WTC11 (cell line): Measurements from ENCODE around the gene VSTM2L. TPM values are rescaled to one million over a fixed set of nuclear protein-coding genes. Genes with fewer than 3 reads are reported as not detected.

Experiments
- ATAC-seq: fragments of 200-7000 bp; cut with Tn5 transposase; 2 replicates; pipeline ENCODE4 v1.10.0; 2021; ENCODE audit warnings: mild to moderate bottlenecking, moderate library complexity
- CTCF ChIA-PET: fragments of 300-600 bp; sonication (Branson Sonifier 250); formaldehyde crosslinking; loops from one replicate; lab custom pipeline; 2021; ENCODE audit warnings: antibody characterized with exemption; lab: Charles Lee
- POLR2A ChIA-PET: fragments of 350-600 bp; sonication (Branson Sonifier 250); formaldehyde crosslinking; loops from one replicate; lab custom pipeline; 2021; ENCODE audit warnings: antibody characterized with exemption; lab: Charles Lee
- DNase-seq: peaks from one replicate; pipeline ENCODE4 v3.0.0; 2021; ENCODE audit warnings: low spot score
- H3K27ac Mint-ChIP-seq: 2 replicates; pipeline ENCODE4 v1.8.0; 2021; ENCODE audit warnings: mixed read lengths
- H3K27me3 Mint-ChIP-seq: 2 replicates; pipeline ENCODE4 v1.8.0; 2021; ENCODE audit warnings: low read depth, mild to moderate bottlenecking, moderate library complexity, mixed read lengths
- H3K36me3 Mint-ChIP-seq: 2 replicates; pipeline ENCODE4 v1.8.0; 2021; ENCODE audit warnings: mixed read lengths
- H3K4me1 Mint-ChIP-seq: 2 replicates; pipeline ENCODE4 v1.8.0; 2022; ENCODE audit warnings: mixed read lengths
- H3K4me3 Mint-ChIP-seq: 2 replicates; pipeline ENCODE4 v1.8.0; 2021; ENCODE audit warnings: mild to moderate bottlenecking, moderate library complexity, mixed read lengths
- H3K9me3 Mint-ChIP-seq: 2 replicates; pipeline ENCODE4 v1.8.0; 2021; ENCODE audit warnings: mixed read lengths
- ELF4 ChIP-seq: sonication (generic); formaldehyde crosslinking; IDR thresholded peaks from 2 replicates; pipeline ENCODE4 v1.8.1; 2022; ENCODE audit warnings: low read depth, mild to moderate bottlenecking, moderate library complexity, missing genetic modification reagents
- ETV6 ChIP-seq: sonication (generic); formaldehyde crosslinking; IDR thresholded peaks from 2 replicates; pipeline ENCODE4 v1.8.1; 2022; ENCODE audit warnings: mild to moderate bottlenecking, missing genetic modification reagents
- IRF2 ChIP-seq: sonication (generic); formaldehyde crosslinking; IDR thresholded peaks from 2 replicates; pipeline ENCODE4 v1.8.0; 2022; ENCODE audit warnings: low read depth, missing genetic modification reagents, borderline replicate concordance
- JAZF1 ChIP-seq: fragments of 250-450 bp; sonication (Bioruptor Pico); IDR thresholded peaks from 2 replicates; pipeline ENCODE4 v1.9.0; 2021; ENCODE audit warnings: moderate library complexity, mild to moderate bottlenecking, inconsistent platforms
- RELA ChIP-seq: sonication (generic); formaldehyde crosslinking; IDR thresholded peaks from 2 replicates; pipeline ENCODE4 v1.8.1; 2022; ENCODE audit warnings: missing genetic modification reagents, mild to moderate bottlenecking, borderline replicate concordance
- SP1 ChIP-seq: sonication (generic); formaldehyde crosslinking; conservative IDR thresholded peaks from 2 replicates; pipeline ENCODE4 v1.8.1; 2022; ENCODE audit warnings: missing genetic modification reagents
- TCF7 ChIP-seq: sonication (generic); formaldehyde crosslinking; IDR thresholded peaks from 2 replicates; pipeline ENCODE4 v1.8.0; 2022; ENCODE audit warnings: mild to moderate bottlenecking, low read depth, missing genetic modification reagents, moderate library complexity
- TP53 ChIP-seq: sonication (generic); formaldehyde crosslinking; IDR thresholded peaks from 2 replicates; pipeline ENCODE4 v1.8.1; 2023; ENCODE audit warnings: mild to moderate bottlenecking, missing genetic modification reagents
- ZNF121 ChIP-seq: sonication (generic); formaldehyde crosslinking; IDR thresholded peaks from 2 replicates; pipeline ENCODE4 v1.8.0; 2023; ENCODE audit warnings: missing genetic modification reagents
- ZNF317 ChIP-seq: sonication (generic); formaldehyde crosslinking; IDR thresholded peaks from 2 replicates; pipeline ENCODE4 v1.8.1; 2023; ENCODE audit warnings: low read depth, mild to moderate bottlenecking, moderate library complexity, missing genetic modification reagents, borderline replicate concordance
- total RNA-seq: library from RNA; stranded (reverse); gene quantifications from 3 replicates; pipeline ENCODE4 v1.2.3, GENCODE V29; 2021
- TF ChIP-seq, protein P1 (sequence below): sonication (generic); formaldehyde crosslinking; IDR thresholded peaks from 2 replicates; pipeline ENCODE4 v1.8.1; 2023; ENCODE audit warnings: mild to moderate bottlenecking, missing genetic modification reagents, moderate library complexity
- TF ChIP-seq, protein P2 (sequence below): sonication (generic); formaldehyde crosslinking; IDR thresholded peaks from 2 replicates; pipeline ENCODE4 v1.8.1; 2022; ENCODE audit warnings: mild to moderate bottlenecking, moderate library complexity, missing genetic modification reagents
- TF ChIP-seq, protein P3 (sequence below): sonication (generic); formaldehyde crosslinking; IDR thresholded peaks from 2 replicates; pipeline ENCODE4 v1.8.1; 2022; ENCODE audit warnings: low read depth, mild to moderate bottlenecking, moderate library complexity, missing genetic modification reagents, borderline replicate concordance
- TF ChIP-seq, protein P4 (sequence below): sonication (generic); formaldehyde crosslinking; IDR thresholded peaks from 2 replicates; pipeline ENCODE4 v1.8.0; 2022; ENCODE audit warnings: mild to moderate bottlenecking, missing genetic modification reagents
- TF ChIP-seq, protein P5 (sequence below): fragments of 250-450 bp; sonication (Bioruptor Pico); IDR thresholded peaks from 2 replicates; pipeline ENCODE4 v1.9.0; 2021; ENCODE audit warnings: mild to moderate bottlenecking, borderline replicate concordance
- TF ChIP-seq, protein P6 (sequence below): sonication (generic); formaldehyde crosslinking; IDR thresholded peaks from 2 replicates; pipeline ENCODE4 v1.8.0; 2023; ENCODE audit warnings: missing genetic modification reagents
- TF ChIP-seq, protein P7 (sequence below): sonication (generic); formaldehyde crosslinking; IDR thresholded peaks from 2 replicates; pipeline ENCODE4 v1.8.0; 2023; ENCODE audit warnings: mild to moderate bottlenecking, missing genetic modification reagents
- TF ChIP-seq, protein P8 (sequence below): sonication (generic); formaldehyde crosslinking; IDR thresholded peaks from 2 replicates; pipeline ENCODE4 v1.8.1; 2022; ENCODE audit warnings: missing genetic modification reagents, borderline replicate concordance

Gene VSTM2L
- total RNA-seq, 1 experiment from 2014 or later, result 1.9 TPM

DNA sequence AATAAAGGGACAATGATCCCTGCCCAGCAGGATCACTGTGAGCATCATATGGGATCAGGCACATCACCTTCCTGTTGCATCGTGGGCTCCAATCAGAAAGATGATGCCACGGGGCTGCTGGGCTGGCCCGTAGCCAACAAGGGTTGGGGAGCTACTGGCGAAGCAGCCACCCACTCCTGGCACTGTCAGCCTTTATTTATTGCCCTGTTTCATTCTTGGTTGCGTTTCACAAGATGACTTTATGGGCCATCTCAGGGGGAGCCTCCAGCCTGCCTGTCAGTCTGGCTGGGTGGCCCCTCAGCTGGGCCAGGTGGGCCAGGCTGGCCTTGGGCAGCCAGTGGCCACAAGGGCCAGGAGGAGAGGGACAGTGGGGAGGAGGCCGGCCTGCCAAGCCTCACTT is 17.3 kb downstream of the VSTM2L start:
- Mint-ChIP-seq H3K27ac (no peak overlapping the region), H3K4me1 (peaks cover 35% of the 10 kb centered on the region), H3K27me3 (peaks cover 11% of the 10 kb centered on the region), H3K36me3 (no peaks in the 10 kb centered on the region), H3K4me3 (no peak overlapping the region), H3K9me3 (no peaks in the 10 kb centered on the region)
- no peak for ATAC-seq
- POLR2A ChIA-PET, result no interaction called here
- TF ChIP-seq ZNF317, result no peak
- TF ChIP-seq, protein P1, sequence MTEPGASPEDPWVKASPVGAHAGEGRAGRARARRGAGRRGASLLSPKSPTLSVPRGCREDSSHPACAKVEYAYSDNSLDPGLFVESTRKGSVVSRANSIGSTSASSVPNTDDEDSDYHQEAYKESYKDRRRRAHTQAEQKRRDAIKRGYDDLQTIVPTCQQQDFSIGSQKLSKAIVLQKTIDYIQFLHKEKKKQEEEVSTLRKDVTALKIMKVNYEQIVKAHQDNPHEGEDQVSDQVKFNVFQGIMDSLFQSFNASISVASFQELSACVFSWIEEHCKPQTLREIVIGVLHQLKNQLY (CRISPR knock-in tag), result no peak
- no peak for TF ChIP-seq RELA (CRISPR knock-in tag)
- TF ChIP-seq IRF2 (CRISPR knock-in tag), result no peak
- no peak for TF ChIP-seq ZNF121
- TF ChIP-seq, protein P2, sequence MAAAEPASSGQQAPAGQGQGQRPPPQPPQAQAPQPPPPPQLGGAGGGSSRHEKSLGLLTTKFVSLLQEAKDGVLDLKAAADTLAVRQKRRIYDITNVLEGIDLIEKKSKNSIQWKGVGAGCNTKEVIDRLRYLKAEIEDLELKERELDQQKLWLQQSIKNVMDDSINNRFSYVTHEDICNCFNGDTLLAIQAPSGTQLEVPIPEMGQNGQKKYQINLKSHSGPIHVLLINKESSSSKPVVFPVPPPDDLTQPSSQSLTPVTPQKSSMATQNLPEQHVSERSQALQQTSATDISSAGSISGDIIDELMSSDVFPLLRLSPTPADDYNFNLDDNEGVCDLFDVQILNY (CRISPR knock-in tag), result no peak
- TF ChIP-seq, protein P3, sequence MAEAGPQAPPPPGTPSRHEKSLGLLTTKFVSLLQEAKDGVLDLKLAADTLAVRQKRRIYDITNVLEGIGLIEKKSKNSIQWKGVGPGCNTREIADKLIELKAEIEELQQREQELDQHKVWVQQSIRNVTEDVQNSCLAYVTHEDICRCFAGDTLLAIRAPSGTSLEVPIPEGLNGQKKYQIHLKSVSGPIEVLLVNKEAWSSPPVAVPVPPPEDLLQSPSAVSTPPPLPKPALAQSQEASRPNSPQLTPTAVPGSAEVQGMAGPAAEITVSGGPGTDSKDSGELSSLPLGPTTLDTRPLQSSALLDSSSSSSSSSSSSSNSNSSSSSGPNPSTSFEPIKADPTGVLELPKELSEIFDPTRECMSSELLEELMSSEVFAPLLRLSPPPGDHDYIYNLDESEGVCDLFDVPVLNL (CRISPR knock-in tag), result no peak
- TF ChIP-seq, protein P4, sequence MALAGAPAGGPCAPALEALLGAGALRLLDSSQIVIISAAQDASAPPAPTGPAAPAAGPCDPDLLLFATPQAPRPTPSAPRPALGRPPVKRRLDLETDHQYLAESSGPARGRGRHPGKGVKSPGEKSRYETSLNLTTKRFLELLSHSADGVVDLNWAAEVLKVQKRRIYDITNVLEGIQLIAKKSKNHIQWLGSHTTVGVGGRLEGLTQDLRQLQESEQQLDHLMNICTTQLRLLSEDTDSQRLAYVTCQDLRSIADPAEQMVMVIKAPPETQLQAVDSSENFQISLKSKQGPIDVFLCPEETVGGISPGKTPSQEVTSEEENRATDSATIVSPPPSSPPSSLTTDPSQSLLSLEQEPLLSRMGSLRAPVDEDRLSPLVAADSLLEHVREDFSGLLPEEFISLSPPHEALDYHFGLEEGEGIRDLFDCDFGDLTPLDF (CRISPR knock-in tag), result no peak
- CTCF ChIA-PET, result interaction anchor here (0.6 to 1.3 kb wide), 2 partner anchors 57 to 138 kb away, joined by 3 to 4 read pairs; no protein-coding TSS in a partner anchor
- DNase-seq, result no peak

DNA sequence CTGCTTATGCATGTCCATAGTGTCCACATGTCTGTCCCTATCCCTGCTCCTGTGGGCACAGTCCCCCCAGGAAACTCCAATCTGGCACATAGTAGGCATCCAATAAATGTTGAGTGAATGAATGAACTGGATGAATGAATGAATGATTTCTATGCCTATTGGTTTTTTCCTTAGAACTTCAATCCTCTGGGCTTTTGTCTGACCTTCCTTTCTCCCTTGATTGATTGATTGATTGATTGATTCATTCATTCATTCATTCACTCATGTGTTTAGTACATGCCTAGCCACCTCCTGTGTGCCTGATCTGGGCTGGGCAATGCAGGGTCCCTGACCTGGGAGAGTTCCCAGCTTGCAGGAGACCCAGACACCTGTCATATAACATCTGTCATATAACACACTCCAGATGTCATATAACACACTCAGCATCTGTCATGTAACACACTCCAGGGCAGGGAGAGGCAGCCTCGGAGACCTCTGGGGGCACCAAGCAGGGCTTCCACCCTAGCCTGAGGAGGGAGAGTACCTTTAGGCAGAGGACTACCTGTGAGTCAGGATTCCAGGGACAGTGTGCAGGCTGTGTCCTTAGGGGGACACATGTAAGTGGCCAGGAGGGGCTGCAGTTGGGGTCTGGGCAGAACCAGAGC is 17.9 kb downstream of the VSTM2L start:
- no peak for TF ChIP-seq JAZF1 (CRISPR knock-in tag)
- TF ChIP-seq, protein P5, sequence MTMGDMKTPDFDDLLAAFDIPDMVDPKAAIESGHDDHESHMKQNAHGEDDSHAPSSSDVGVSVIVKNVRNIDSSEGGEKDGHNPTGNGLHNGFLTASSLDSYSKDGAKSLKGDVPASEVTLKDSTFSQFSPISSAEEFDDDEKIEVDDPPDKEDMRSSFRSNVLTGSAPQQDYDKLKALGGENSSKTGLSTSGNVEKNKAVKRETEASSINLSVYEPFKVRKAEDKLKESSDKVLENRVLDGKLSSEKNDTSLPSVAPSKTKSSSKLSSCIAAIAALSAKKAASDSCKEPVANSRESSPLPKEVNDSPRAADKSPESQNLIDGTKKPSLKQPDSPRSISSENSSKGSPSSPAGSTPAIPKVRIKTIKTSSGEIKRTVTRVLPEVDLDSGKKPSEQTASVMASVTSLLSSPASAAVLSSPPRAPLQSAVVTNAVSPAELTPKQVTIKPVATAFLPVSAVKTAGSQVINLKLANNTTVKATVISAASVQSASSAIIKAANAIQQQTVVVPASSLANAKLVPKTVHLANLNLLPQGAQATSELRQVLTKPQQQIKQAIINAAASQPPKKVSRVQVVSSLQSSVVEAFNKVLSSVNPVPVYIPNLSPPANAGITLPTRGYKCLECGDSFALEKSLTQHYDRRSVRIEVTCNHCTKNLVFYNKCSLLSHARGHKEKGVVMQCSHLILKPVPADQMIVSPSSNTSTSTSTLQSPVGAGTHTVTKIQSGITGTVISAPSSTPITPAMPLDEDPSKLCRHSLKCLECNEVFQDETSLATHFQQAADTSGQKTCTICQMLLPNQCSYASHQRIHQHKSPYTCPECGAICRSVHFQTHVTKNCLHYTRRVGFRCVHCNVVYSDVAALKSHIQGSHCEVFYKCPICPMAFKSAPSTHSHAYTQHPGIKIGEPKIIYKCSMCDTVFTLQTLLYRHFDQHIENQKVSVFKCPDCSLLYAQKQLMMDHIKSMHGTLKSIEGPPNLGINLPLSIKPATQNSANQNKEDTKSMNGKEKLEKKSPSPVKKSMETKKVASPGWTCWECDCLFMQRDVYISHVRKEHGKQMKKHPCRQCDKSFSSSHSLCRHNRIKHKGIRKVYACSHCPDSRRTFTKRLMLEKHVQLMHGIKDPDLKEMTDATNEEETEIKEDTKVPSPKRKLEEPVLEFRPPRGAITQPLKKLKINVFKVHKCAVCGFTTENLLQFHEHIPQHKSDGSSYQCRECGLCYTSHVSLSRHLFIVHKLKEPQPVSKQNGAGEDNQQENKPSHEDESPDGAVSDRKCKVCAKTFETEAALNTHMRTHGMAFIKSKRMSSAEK (CRISPR knock-in tag), result no peak
- no peak for TF ChIP-seq TP53 (CRISPR knock-in tag)
- no peak for TF ChIP-seq ELF4 (CRISPR knock-in tag)
- no peak for TF ChIP-seq SP1
- TF ChIP-seq, protein P6, sequence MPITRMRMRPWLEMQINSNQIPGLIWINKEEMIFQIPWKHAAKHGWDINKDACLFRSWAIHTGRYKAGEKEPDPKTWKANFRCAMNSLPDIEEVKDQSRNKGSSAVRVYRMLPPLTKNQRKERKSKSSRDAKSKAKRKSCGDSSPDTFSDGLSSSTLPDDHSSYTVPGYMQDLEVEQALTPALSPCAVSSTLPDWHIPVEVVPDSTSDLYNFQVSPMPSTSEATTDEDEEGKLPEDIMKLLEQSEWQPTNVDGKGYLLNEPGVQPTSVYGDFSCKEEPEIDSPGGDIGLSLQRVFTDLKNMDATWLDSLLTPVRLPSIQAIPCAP (CRISPR knock-in tag), result no peak
- no peak for TF ChIP-seq ETV6 (CRISPR knock-in tag)
- TF ChIP-seq, protein P3 (CRISPR knock-in tag), result no peak
- TF ChIP-seq, protein P7, sequence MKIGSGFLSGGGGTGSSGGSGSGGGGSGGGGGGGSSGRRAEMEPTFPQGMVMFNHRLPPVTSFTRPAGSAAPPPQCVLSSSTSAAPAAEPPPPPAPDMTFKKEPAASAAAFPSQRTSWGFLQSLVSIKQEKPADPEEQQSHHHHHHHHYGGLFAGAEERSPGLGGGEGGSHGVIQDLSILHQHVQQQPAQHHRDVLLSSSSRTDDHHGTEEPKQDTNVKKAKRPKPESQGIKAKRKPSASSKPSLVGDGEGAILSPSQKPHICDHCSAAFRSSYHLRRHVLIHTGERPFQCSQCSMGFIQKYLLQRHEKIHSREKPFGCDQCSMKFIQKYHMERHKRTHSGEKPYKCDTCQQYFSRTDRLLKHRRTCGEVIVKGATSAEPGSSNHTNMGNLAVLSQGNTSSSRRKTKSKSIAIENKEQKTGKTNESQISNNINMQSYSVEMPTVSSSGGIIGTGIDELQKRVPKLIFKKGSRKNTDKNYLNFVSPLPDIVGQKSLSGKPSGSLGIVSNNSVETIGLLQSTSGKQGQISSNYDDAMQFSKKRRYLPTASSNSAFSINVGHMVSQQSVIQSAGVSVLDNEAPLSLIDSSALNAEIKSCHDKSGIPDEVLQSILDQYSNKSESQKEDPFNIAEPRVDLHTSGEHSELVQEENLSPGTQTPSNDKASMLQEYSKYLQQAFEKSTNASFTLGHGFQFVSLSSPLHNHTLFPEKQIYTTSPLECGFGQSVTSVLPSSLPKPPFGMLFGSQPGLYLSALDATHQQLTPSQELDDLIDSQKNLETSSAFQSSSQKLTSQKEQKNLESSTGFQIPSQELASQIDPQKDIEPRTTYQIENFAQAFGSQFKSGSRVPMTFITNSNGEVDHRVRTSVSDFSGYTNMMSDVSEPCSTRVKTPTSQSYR (CRISPR knock-in tag), result no peak
- TF ChIP-seq, protein P8, sequence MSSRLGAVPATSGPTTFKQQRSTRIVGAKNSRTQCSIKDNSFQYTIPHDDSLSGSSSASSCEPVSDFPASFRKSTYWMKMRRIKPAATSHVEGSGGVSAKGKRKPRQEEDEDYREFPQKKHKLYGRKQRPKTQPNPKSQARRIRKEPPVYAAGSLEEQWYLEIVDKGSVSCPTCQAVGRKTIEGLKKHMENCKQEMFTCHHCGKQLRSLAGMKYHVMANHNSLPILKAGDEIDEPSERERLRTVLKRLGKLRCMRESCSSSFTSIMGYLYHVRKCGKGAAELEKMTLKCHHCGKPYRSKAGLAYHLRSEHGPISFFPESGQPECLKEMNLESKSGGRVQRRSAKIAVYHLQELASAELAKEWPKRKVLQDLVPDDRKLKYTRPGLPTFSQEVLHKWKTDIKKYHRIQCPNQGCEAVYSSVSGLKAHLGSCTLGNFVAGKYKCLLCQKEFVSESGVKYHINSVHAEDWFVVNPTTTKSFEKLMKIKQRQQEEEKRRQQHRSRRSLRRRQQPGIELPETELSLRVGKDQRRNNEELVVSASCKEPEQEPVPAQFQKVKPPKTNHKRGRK (CRISPR knock-in tag), result no peak
- no peak for TF ChIP-seq TCF7 (CRISPR knock-in tag)
- DNase-seq (no peak), ATAC-seq (no peak)
- Mint-ChIP-seq H3K4me3 (no peak overlapping the region), H3K36me3 (no peaks in the 10 kb centered on the region), H3K4me1 (peaks cover 39% of the 10 kb centered on the region), H3K27me3 (peaks cover 11% of the 10 kb centered on the region), H3K9me3 (no peaks in the 10 kb centered on the region), H3K27ac (no peak overlapping the region)
- CTCF ChIA-PET, result no interaction called here
- POLR2A ChIA-PET, result no interaction called here
